NCI-H2107 treated with DMSO at 0.1 percent for 48 hours (cell line): Measurements from ENCODE around the gene CFAP141.
"Not testable (repeated sequence)": the region's sequence is repeated elsewhere in the genome, so short reads cannot be mapped to it uniquely, and the experiment has no call there.

Experiments used
- DNase-seq: peaks from one replicate; lab custom pipeline; 2025; ENCODE audit not compliant: unreplicated experiment; lab: John Stamatoyannopoulos, UW

CFAP141 gene

DNA sequence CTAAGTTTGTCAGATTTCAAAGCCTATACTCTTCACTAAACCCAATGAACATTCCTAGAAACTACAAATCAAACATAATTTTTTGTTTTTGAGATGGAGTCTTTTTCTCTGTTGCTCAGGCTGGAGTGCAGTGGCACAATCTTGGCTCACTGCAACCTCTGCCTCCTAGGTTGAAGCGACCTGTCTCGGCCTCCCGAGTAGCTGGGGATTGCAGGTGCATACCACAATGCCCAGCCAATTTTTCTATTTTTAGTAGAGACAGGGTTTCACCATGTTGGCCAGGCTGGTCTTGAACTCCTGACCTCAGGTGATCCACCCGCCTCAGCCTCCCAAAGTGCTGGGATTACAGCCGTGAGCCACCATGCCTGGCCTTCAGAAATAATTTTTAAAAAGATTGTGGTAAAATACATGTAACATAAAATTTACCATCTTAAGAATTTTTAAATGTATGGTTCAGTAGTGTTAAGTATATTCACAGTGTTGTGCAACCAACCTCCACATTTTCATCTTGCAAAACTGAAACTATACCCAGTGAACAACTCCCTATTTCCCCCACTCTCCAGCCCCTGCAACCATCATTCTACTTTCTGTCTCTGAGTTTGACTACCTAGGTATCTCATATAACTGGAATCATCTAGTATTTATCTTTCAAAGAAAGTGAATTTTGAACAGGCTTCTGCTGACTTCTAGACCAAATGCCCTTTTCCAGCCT, 2.7 kb upstream of the CFAP141 start:
- no peak for DNase-seq

DNA sequence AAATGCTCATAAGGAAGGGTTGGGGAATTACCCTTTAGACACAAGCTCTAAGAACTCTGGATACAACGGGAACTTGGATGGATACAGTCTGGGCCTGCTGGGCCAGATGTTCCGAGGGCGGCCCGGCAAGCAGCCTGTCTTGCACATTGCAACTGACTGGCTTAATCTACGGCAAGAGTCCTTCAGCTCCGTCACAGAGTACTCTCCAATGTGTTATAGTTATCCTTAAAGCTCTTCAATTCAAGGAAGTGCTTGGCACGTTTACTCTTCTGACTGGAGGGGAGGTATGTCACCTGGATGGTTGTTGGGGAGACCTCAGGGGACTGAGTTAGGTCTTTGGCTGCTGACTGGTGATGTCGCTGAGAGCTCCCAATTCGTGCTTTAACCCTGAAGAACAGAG, 1.1 kb upstream of the CFAP141 start:
- DNase-seq: no peak

GRCh38 chr1:154205778-154206177, 355 bp downstream of the CFAP141 start:
- not testable (repeated sequence) for DNase-seq

GRCh38 chr1:154199563-154199879, 6.6 kb downstream of the CFAP141 start:
- no peak for DNase-seq

- peak; percentile 60 for DNase-seq
Measured at GRCh38 chr1:154198756-154199562, 7.2 kb downstream of the CFAP141 start.

- DNase-seq: peak; percentile 40
Measured at GRCh38 chr1:154193821-154194220, 12.3 kb downstream of the CFAP141 start.

GRCh38 chr1:154192476-154192875, 13.7 kb downstream of the CFAP141 start:
- DNase-seq: no peak

GRCh38 chr1:154191990-154192461, 14.1 kb downstream of the CFAP141 start, which contains the start of gene TPM3:
TPM3 (minus strand) TSS chr1:154192100; CDS start chr1:154192018, 82 bp downstream.
- no peak for DNase-seq

DNA sequence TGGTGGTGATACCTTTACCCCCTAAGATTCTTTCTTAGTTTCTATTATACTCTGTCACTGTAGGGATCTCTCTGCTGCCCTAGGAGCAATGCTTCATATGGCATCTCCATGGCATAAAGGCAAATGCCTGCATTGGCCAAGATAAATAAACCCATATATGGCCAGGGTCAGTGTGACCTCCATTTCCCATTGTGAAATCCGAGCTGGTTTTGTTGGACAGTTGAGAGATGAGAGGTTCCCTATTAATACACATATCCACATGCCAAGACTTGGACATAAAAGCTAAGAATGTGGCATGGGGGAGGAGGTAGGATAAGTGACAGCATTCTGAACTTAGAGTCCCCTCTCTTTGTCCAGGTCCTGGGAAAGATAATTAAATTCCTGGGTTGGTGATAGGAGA, 15.6 kb downstream of the CFAP141 start:
- DNase-seq: no peak

- peak; percentile 57 for DNase-seq
Measured at GRCh38 chr1:154186852-154187501, 19.2 kb downstream of the CFAP141 start.

- peak; percentile 90 for DNase-seq
Measured at GRCh38 chr1:154186177-154186576, 20.0 kb downstream of the CFAP141 start.

DNA sequence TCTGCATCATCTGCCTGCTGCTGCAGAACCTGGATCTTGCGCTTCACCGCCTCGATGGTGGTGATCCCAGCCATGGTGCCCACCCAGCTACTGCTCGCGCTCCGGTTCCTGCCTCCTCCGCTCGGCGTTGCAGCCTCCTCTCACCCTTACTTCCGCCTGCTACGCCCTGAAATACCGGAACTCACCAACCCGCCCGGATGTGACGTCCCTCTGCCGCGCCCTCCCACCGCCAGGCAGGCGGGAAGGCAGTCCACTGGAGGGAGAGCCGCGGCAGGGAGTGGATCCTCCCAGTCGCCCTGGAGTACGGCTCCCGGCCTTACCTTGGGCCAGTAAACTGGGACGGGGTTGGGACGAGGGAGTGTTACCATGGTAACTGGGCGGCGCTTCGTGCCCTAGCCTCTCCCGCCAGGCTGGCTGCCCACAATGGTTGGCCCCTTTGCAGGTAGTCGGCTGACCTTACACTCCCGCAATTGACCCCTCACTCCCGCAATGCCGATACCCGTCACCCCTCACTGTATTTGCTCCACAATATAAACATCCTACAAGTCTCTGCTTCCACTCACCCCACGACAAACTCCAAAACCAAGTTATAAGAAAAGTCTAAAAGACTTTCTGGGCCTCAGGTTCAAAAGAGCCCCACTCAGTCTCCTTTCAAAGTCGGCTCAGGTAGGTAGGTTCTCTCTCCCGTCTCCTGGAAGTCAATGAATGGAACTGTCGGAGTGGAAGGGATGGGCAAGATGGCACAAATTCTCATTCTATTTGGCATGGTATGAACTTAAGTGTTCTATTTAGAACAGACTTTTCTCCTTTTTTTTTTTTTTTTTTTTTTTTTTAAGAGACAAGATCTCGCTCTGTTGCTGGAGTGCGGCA, 22.9 kb downstream of the CFAP141 start:
- peak; percentile 96 for DNase-seq

GRCh38 chr1:154182344-154183045, 23.6 kb downstream of the CFAP141 start:
- no peak for DNase-seq

GRCh38 chr1:154181944-154182343, 24.2 kb downstream of the CFAP141 start:
- no peak for DNase-seq

DNA sequence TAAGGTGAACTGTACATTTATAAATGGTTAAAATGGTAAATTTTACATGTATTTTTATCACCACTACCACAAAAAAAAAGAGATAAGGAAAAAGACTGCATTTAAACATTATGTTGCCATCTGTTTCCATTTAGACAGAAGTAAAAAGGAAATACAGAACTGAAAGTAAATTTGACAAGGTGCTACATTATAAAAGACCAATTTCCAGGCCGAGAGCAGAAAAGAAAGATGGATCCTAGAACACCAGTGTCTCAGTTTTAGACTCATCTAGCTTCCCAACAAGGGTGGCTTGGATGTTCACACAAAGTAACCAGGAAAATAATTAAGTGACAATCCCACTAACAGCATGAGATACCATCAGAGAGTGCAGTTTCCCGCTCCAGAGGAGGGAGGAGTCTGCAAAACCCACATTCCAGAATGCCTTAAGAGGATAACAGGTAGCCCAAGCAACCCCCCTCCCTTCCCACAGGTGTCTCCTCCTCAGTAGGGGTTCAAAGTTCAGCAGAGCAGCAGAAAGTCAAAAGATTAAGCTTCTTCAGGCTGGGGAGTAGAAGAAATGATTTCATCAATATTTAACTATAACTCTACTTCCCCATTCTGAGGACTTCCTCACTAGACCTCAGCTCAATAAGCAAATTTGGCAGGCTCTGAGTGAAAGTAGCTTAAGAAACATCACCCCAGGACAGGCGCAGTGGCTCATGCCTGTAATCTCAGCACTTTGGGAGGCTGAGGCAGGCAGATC, 26.0 kb downstream of the CFAP141 start:
- no peak for DNase-seq

DNA sequence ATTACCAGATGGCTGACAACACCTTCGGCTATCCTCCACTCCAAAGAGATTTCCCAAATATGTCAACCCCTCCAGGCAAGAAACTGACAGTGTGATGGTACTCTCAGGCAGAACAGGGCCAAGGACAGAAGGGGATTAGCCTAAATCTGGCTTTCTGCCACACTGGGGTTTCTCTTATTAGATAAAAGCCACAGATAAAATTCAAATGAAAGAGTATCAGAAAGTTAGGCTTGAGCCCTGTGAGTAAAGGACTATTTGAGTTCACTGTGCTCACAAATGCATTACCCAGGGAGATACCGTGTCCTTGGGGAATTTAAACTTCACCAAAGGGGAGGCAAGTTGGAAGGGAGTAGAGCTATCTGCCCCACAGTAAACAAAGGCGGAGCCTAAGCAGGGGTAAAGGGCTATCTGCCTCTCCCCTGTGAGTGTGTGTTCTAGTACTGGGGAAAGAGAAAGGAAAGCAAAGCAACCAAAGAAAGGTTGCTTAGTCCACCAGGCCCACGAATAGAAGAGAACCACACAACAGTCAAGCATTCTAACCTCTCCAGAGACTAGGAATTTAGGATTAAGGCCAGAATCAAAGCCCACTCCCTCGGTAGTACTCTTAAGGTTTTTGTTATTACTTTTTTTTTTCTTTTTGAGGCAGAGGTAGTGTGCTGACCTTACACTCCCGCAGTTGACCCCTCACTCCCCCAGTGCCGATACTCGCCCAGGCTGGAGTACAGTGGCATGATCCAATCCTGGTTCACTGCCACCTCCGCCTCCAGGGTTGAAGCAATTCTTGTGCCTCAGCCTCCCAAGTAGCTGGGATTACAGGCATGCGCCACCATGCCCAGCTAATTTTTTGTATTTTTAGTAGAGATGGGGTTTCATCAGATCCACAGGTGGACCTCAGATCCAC, 27.0 kb downstream of the CFAP141 start:
- no peak for DNase-seq

- DNase-seq: no peak
Measured at GRCh38 chr1:154178013-154178412, 28.1 kb downstream of the CFAP141 start.

- DNase-seq: no peak
Measured at GRCh38 chr1:154176337-154176736, 29.8 kb downstream of the CFAP141 start.

DNA sequence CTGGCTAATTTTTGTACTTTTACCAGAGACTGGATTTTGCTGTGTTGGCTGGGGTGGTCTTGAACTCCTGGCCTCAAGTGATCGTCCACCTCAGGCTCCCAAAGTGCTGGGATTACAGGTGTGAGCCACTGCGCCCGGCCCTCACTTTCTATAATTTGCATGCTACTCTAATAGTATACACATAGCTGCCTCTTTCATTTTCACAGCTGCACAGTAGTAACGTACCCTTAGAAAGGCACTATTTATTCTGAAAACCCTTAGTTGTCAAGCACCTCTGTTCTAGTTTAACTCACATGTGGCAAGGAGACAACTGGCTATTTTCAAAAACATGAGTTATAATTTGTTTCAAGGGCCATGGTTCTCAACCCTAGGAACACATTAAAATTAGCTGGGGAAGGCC, 31.5 kb downstream of the CFAP141 start:
- no peak for DNase-seq
